ENCODE results near the gene RNF187. TPM values are rescaled to one million over a fixed set of nuclear protein-coding genes. Genes with fewer than 3 reads are reported as not detected.

RNF187 gene
- total RNA-seq, 4 donors from 2014 or later = 20.8 to 26.5 (median 23.5) TPM

GRCh38 chr1:228510101-228510802 is 23.1 kb downstream of the RNF187 start:
- peak; percentile 35 for ATAC-seq (ENCODE audit: low FRiP score)
- no peak for DNase-seq (ENCODE audit: low spot score)
- TF ChIP-seq CTCF (IDR thresholded peaks at IDR 0.05) = no peak

- DNase-seq (ENCODE audit: low spot score) (no peak), ATAC-seq (ENCODE audit: low FRiP score) (no peak)
- TF ChIP-seq CTCF (IDR thresholded peaks at IDR 0.05) = no peak
Observed at GRCh38 chr1:228510803-228511413, 23.7 kb downstream of the RNF187 start.

GRCh38 chr1:228511546-228512445 is 24.6 kb downstream of the RNF187 start:
- DNase-seq (ENCODE audit: low spot score) = no peak
- TF ChIP-seq CTCF (IDR thresholded peaks at IDR 0.05) = no peak
- no peak for ATAC-seq (ENCODE audit: low FRiP score)

GRCh38 chr1:228512781-228513198 is 25.6 kb downstream of the RNF187 start:
- ATAC-seq (ENCODE audit: low FRiP score) (no peak), DNase-seq (ENCODE audit: low spot score) (no peak)
- TF ChIP-seq CTCF (IDR thresholded peaks at IDR 0.05) = no peak

GRCh38 chr1:228513236-228513900 is 26.2 kb downstream of the RNF187 start:
- DNase-seq (ENCODE audit: low spot score) (no peak), ATAC-seq (ENCODE audit: low FRiP score) (no peak)
- no peak for TF ChIP-seq CTCF (IDR thresholded peaks at IDR 0.05)

GRCh38 chr1:228514421-228514820 is 27.2 kb downstream of the RNF187 start:
- DNase-seq (ENCODE audit: low spot score) = no peak
- ATAC-seq (ENCODE audit: low FRiP score) = no peak
- TF ChIP-seq CTCF (IDR thresholded peaks at IDR 0.05) = no peak
